NCI-H1092 (cell line): ENCODE measurements around the gene TEDC2.

ENCODE experiments used
- DNase-seq: peaks from one replicate; lab custom pipeline; 2025; lab: John Stamatoyannopoulos, UW

Gene TEDC2

GRCh38 chr16:2513405-2514332, 53.8 kb downstream of the TEDC2 start, which contains the start of gene ATP6V0C:
TSS of gene ATP6V0C (plus strand) at chr16:2513952. CDS start at chr16:2514104, 152 bp downstream.
- peak; percentile 91 for DNase-seq
